Activated T-helper 1 cell treated with anti-CD3 and anti-CD28 coated beads, Interleukin-12 subunit alpha, Interleukin-12 subunit beta, Interleukin-2, Interleukin-4 antibody, amounts not matched to agents 30 ng/mL and 10 ng/mL and 1 ng/mL, durations not matched to agents 14 hours and 24 hours and 36 hours (primary cell): ENCODE measurements around the gene TNFAIP2. TPM values are rescaled to one million over a fixed set of nuclear protein-coding genes. Genes with fewer than 3 reads are reported as not detected.

Experiments
- DNase-seq: peaks from one replicate; pipeline ENCODE4 v3.0.0; 2021; ENCODE audit warnings: low spot score
- H3K27ac Mint-ChIP-seq: one replicate; pipeline ENCODE4 v1.8.0; 2021; ENCODE audit warnings: mild to moderate bottlenecking, mixed read lengths
- H3K27me3 Mint-ChIP-seq: one replicate; pipeline ENCODE4 v1.8.0; 2022; ENCODE audit warnings: mild to moderate bottlenecking, moderate library complexity, mixed read lengths; ENCODE audit not compliant: insufficient read depth
- H3K36me3 Mint-ChIP-seq: one replicate; pipeline ENCODE4 v1.8.0; 2021; ENCODE audit warnings: low read depth, mixed read lengths
- H3K4me1 Mint-ChIP-seq: one replicate; pipeline ENCODE4 v1.8.0; 2021; ENCODE audit warnings: low read depth, mixed read lengths
- H3K4me3 Mint-ChIP-seq: one replicate; pipeline ENCODE4 v1.8.0; 2021; ENCODE audit warnings: mild to moderate bottlenecking, moderate library complexity, mixed read lengths
- H3K9me3 Mint-ChIP-seq: one replicate; pipeline ENCODE4 v1.8.0; 2021; ENCODE audit warnings: mixed read lengths
- intact Hi-C: fragments of 100-400 bp; cut with micrococcal nuclease; formaldehyde crosslinking; loops from one replicate; pipeline ENCODE4 v1.15.1; 2024
- total RNA-seq: library from RNA; stranded (reverse); gene quantifications from 2 replicates; pipeline ENCODE4 v1.2.3, GENCODE V29; 2022

TNFAIP2 gene, protein sequence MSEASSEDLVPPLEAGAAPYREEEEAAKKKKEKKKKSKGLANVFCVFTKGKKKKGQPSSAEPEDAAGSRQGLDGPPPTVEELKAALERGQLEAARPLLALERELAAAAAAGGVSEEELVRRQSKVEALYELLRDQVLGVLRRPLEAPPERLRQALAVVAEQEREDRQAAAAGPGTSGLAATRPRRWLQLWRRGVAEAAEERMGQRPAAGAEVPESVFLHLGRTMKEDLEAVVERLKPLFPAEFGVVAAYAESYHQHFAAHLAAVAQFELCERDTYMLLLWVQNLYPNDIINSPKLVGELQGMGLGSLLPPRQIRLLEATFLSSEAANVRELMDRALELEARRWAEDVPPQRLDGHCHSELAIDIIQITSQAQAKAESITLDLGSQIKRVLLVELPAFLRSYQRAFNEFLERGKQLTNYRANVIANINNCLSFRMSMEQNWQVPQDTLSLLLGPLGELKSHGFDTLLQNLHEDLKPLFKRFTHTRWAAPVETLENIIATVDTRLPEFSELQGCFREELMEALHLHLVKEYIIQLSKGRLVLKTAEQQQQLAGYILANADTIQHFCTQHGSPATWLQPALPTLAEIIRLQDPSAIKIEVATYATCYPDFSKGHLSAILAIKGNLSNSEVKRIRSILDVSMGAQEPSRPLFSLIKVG
- total RNA-seq = 2.3 and 2.4 TPM in 2 replicates

DNA sequence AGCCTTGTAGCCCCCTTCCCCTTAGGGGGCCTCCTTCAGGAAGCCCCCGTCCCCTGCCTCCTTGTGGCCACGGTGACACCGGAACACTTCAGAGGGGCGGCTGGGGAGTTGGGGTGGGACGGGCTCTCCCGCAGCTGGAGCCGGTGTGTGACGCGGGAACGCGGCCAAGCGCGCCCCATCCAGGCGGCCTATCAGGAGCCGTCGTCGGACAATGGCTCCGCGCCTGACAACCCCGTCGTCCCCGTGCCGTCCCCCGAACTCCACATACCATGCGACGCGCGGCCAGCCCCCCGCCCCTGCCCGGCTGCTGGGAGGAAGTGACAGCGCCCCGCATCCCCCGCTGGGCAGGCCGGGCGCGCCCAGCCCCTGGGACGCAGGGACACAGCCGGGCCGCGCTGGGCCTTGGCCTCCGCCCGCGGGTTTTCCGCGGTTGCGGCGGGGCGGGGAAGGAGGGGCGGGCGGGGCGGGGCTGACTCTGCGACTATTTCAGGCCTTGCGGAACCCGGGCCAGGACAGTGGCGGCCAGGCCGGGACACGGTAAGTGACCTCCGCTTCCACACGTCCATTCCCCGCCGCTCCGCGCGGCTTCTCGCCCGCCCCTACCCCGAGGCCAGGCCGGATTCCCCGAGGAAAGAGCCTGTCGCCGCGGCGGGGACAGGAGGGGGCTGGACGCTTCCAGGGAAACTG, at the start of gene TNFAIP2:
TNFAIP2 (plus strand) TSS at position 515 of the 687 bp plus-strand sequence. CDS start 2,997 bp downstream, outside the sequence.
- Mint-ChIP-seq H3K4me1 (no peaks in the 10 kb centered on the region), H3K36me3 (no peaks in the 10 kb centered on the region), H3K27ac (no peak within 1 kb of the TSS), H3K27me3 (peaks cover 30% of the 10 kb centered on the region), H3K4me3 (no peak within 1 kb of the TSS), H3K9me3 (no peaks in the 10 kb centered on the region)
- intact Hi-C loops = no loop called here
- no peak for DNase-seq

DNA sequence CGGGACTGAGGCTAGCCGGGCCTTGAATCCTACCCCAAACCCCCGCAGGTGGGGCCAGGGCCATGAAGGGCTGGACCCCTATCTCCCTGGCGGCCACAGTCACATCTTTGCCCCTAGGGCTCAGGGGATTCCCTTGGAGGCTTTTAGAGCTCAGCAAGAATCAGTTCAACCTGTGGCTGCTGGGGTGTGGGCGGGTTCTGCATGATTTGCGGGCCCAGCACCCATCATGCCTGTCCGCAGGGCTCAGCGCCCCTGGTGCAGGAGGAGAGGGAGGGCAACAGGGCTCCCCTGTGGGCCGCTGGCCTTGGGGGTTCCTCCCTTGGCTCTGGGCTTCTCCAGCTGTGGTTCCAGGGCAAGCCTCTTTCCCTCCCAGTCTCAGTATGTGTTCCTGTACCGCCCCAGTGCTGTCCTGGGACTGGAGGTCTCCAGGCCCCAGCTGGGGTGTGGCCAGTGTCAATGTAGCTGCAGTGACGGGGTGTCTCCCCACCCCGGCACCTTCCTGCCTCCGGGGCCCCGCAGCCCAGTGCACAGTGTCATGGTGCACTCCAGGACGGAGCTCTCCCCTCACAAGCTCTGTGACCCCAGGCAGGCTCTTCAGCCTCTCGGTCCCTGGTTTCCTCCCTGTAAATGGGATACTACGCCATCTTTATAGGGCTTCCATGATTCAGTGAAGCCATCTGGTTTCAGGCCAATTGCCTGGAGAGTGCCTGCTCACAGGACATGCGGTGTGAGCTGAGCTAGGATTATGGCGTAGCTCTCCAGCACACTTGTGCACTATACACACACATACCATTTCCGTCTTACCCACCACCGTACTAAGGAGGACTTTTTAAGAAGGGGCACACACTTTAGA, 49.2 kb upstream of the TNFAIP2 start:
- no peak overlapping the region for H3K27ac Mint-ChIP-seq
- no peak for DNase-seq
- no peaks in the 10 kb centered on the region for H3K4me1 Mint-ChIP-seq
- no peaks in the 10 kb centered on the region for H3K9me3 Mint-ChIP-seq
- peaks cover 7% of the 10 kb centered on the region for H3K27me3 Mint-ChIP-seq
- no peaks in the 10 kb centered on the region for H3K36me3 Mint-ChIP-seq
- intact Hi-C loops = loop anchor here (10.0 kb wide), 1 partner anchor 549 kb away; no protein-coding TSS in a partner anchor
- no peak overlapping the region for H3K4me3 Mint-ChIP-seq

DNA sequence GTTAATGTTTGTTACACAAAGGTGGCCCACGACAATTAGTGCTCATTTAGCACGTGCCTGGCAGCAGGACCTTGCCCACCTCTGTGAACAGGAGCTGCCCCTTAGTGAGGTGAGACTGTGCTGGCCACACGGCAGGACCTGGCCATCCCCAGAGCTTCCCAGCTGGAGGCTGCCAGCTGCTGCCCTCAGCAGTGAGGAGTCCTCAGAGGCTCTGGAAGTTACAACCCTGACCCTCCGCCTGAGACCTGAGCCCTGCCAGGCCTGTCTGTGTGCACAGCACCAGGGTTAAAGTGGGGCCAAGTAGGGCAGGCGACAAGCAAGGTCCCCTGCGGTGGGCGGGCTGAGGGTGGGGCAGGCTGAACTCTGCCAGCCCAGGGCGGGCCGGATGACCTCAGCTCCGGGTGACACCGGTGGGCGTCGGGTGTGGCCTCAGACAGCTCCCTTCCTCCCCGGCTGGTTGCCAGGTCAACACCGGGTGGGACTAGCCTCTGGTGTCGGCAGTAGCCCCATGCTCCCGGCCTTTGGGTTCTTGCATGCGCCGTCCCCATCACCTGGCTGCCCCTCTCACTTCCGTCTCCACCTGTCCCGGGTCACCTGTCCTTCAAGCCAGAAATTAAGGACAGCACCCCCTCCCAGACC, 48.4 kb upstream of the TNFAIP2 start:
- intact Hi-C loops = loop anchor here (1.0 to 10.0 kb wide), 5 partner anchors 16 to 550 kb away; partner anchors contain the start of genes BAG5, COA8 and RCOR1
- Mint-ChIP-seq H3K4me3 (no peak overlapping the region), H3K9me3 (no peaks in the 10 kb centered on the region), H3K4me1 (no peaks in the 10 kb centered on the region), H3K27ac (no peak overlapping the region), H3K36me3 (no peaks in the 10 kb centered on the region), H3K27me3 (peaks cover 7% of the 10 kb centered on the region)
- no peak for DNase-seq

DNA sequence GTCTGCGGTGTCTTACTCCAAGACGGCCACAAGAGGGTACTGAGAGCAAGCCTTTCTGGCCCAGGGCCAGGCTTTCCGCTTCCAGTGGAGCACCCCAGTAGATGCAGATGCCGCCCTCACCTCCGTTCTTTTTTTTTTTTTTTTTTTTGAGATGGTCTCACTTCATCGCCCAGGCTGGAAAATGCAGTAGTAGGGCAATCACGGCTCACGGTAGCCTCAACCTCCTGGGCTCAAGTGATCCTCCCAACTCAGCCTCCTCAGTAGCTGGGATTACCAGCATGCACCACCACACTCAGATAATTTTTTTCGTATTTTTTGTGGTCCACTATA, 44.9 kb upstream of the TNFAIP2 start:
- Mint-ChIP-seq H3K9me3 (no peaks in the 10 kb centered on the region), H3K27me3 (peaks cover 7% of the 10 kb centered on the region), H3K27ac (no peak overlapping the region), H3K4me1 (no peaks in the 10 kb centered on the region), H3K36me3 (no peaks in the 10 kb centered on the region), H3K4me3 (no peak overlapping the region)
- intact Hi-C loops = loop anchor here (1.0 to 10.0 kb wide), 3 partner anchors 214 to 554 kb away; partner anchors contain the start of genes BAG5 and COA8
- peak; percentile 54 for DNase-seq

DNA sequence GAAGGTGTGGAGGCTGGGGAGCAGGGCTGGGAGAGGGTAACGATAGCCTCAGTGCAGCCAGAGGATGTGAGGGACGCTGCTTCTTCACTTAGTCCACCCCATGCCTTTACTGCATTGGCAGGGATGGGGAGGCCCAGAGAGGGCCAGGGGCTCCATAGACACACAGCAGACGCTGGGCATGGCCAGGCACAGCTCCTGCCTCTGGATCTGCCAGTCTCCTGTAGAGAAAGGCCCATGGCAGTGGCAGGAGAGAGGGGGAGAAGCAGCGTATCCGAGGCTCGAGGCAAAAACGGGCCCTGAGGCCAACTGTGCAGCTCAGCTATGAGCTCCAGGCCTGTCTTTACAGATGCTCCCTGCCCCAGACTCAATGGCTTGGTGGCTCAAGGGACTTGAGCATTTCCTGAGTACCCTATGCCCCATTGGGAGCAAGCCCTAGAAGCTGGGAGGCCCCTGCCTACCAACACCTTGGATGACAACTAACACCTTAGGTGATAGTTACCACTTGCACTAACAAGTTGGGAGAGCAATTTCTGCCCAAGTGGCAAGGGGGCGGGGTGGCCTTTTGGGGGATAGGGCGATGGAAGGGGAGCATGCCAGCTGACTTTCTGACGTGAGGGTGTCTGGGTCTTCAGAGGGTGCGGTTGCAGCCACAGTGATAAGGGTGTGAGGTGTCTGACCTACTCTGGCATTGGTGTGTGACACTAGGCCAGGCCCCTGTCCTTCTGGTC, 44.2 kb upstream of the TNFAIP2 start:
- H3K27ac Mint-ChIP-seq = no peak overlapping the region
- intact Hi-C loops = loop anchor here (1.0 to 10.0 kb wide), 3 partner anchors 213 to 554 kb away; partner anchors contain the start of genes BAG5 and COA8
- no peak for DNase-seq
- no peaks in the 10 kb centered on the region for H3K9me3 Mint-ChIP-seq
- no peaks in the 10 kb centered on the region for H3K36me3 Mint-ChIP-seq
- no peak overlapping the region for H3K4me3 Mint-ChIP-seq
- peaks cover 7% of the 10 kb centered on the region for H3K27me3 Mint-ChIP-seq
- H3K4me1 Mint-ChIP-seq = no peaks in the 10 kb centered on the region

DNA sequence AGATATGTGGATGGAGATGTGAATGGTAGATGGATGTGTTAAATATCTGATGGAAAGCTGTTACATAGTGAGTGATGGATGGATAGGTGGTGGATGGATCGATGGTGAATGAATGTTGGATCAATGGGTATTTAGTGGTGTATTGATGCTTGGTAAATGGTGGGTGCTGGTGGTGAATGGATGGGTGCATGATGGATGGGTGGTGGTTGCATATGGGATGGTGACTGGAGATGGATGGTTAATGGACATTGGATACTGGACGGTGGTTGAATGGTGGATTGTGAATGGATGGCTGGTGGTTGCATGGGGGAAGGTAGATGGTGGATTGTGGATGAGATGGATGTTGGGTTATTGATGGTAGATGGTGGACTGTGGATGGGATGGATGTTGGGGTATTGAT, 41.3 kb upstream of the TNFAIP2 start:
- DNase-seq = no peak
- H3K27me3 Mint-ChIP-seq = no peaks in the 10 kb centered on the region

DNA sequence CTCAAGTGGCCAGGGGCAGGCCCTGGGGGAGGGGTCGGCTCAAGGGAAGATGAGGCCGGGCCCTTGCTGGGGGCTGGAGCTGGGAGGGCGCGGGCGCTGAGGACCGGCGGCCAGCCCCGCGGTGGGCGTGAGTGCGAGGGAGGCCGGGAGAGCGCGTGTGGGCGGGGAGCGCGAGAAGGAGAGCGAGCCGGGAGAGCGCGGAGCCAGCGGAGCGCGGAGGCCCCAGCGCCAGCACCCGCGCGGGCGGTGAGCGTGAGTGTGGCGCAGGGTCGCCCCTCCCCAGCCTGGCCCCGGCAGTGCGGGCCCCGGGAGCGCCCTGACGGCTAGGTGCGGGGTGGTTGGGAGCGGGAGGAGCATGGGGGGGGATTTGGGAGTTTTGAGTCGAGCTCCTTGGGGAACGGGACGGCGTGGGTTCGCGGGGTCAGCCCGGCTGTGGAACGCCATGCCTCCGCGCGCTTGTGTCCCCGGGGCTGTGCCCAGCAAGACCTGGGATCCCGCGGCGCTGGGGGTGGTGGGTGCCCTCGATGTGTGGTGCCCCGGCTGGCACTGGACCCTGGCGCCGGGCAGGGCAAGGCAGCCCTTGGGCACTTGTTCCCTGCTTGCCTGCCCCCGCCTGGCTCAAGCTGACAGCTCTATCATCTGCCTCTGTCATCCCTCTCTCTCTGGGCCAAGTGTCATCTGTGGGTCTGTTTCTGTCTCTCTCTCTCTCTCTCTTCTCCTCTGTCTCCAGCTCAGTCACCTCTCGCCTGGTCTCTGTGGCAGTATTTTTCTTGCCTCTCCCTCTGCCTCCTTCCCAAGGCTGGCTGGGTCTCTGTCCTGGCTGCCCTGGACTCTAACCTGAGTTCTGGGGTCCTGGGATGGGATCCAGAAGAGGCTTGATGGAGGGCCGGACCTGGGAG, 39.0 kb upstream of the TNFAIP2 start, which contains the start of gene LBHD2:
LBHD2 (plus strand) TSS at position 190 of the 899 bp plus-strand sequence. CDS start 1,803 bp downstream, outside the sequence.
- DNase-seq = no peak
- H3K27ac Mint-ChIP-seq = no peak within 1 kb of the TSS
- no peaks in the 10 kb centered on the region for H3K9me3 Mint-ChIP-seq
- no peaks in the 10 kb centered on the region for H3K36me3 Mint-ChIP-seq
- no peaks in the 10 kb centered on the region for H3K4me1 Mint-ChIP-seq
- H3K27me3 Mint-ChIP-seq = no peaks in the 10 kb centered on the region
- intact Hi-C loops = no loop called here
- H3K4me3 Mint-ChIP-seq = no peak within 1 kb of the TSS

More for the DNA sequence above, 41.3 kb upstream of the TNFAIP2 start:
- H3K4me3 Mint-ChIP-seq = no peak overlapping the region
- H3K4me1 Mint-ChIP-seq = no peaks in the 10 kb centered on the region
- no peak overlapping the region for H3K27ac Mint-ChIP-seq
- H3K9me3 Mint-ChIP-seq = no peaks in the 10 kb centered on the region
- intact Hi-C loops = no loop called here
- no peaks in the 10 kb centered on the region for H3K36me3 Mint-ChIP-seq

DNA sequence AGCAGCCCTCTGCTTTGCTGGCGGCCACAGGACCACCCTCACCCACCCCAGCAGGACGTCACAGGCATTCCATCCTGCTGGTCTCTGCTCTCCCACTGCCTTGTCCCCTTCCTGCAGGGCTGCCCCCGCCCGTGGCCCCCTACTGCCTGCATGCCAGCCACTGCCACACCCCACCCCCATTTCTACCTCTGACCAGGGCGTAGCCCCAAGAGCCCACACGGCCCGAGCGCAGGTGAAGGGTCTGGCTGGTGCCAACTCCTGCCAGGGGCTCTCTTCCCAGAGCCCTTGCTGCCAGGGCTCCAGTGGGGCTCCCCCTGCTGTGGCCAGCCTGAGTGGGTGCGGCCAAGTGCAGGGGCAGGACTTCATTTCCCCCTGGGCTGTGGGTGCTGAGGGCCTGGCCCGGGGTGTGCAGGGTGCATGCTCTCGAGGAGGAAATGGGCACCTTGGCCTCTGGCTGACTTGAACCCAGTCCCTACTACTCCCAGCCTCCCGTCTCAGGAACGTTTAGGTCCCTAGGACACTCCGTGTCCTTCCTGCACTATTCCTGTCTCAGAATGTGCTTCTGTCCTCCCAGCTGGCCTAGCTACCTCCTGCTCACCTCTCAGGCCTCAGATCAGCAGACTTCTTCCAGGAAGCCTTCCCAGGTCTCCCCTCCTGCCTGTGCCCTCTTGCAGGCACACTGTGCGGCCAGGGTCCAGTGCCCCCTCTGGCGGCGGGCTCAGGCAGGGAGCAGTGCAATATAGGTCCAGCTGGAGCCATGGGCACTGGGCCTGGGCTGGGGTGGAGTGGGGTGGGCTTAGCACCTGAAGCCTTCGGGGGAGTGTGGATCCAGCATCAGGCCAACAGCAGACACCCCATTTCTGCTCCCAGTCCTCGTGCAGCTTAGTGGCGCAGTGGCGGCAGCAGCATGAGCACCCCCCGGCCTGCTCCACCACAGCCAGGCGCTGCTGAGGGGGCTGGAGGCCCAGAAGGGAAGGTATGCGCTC, 37.9 kb upstream of the TNFAIP2 start:
- Mint-ChIP-seq H3K9me3 (no peaks in the 10 kb centered on the region), H3K4me1 (no peaks in the 10 kb centered on the region), H3K27me3 (no peaks in the 10 kb centered on the region), H3K4me3 (no peak overlapping the region), H3K36me3 (no peaks in the 10 kb centered on the region), H3K27ac (no peak overlapping the region)
- no peak for DNase-seq
- intact Hi-C loops = no loop called here

DNA sequence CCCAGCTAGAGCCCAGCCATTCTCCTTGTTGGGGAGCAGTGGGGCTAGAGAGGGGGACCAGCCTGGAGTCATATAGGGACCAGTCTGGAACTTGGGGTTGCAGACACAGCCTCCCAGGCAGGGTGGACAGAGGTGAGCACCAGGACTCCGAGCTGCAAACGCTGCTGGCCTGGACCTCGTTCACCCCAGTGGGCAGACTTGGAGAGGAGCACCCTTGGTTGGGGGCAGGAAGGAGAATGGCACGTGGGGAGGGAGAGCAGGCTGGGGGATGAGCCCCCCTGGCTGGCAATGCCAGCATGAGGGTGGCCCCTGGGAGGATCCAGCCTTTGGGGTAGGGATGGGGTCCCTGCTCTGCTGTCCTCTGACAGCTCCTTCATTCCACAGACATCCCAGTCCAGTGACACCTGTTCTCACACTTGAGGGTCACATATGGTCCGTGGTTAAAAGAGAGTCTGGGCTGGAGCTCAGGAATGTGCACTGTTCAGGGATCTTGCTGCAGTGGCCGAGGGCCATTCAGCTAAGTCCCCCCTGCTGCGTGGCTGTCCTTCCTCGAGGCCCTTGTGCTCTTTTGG, 36.4 kb upstream of the TNFAIP2 start:
- no peak for DNase-seq
- intact Hi-C loops = no loop called here
- H3K4me1 Mint-ChIP-seq = no peaks in the 10 kb centered on the region
- H3K4me3 Mint-ChIP-seq = no peak overlapping the region
- no peak overlapping the region for H3K27ac Mint-ChIP-seq
- H3K36me3 Mint-ChIP-seq = no peaks in the 10 kb centered on the region
- H3K9me3 Mint-ChIP-seq = no peaks in the 10 kb centered on the region
- H3K27me3 Mint-ChIP-seq = no peaks in the 10 kb centered on the region

DNA sequence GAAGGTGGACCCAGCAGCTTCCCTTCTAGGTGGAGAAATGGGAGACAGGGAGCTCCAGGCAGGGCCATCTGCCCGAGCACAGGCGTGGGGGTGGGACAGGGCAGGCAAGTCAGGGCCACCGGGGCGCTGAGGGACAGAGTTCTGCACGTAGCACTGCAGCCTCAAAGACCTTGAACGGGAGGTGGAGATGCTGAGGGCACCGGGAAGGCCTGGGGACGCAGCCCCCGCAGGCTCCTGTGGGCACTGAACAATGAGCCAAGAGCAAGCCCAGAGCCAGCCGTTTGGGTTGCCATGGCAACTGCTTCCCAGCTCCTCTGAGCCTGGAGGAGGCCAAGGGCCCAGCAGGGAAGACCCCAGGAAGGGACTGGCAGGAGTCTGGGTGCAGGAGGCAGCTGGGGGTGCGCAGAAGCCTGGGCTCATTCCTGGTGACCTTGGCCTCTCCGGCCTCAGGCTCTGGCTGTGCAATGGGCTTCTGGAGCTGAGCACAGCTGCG, 35.9 kb upstream of the TNFAIP2 start:
- no peaks in the 10 kb centered on the region for H3K4me1 Mint-ChIP-seq
- DNase-seq = no peak
- no peaks in the 10 kb centered on the region for H3K27me3 Mint-ChIP-seq
- H3K9me3 Mint-ChIP-seq = no peaks in the 10 kb centered on the region
- H3K27ac Mint-ChIP-seq = no peak overlapping the region
- H3K36me3 Mint-ChIP-seq = no peaks in the 10 kb centered on the region
- intact Hi-C loops = no loop called here
- no peak overlapping the region for H3K4me3 Mint-ChIP-seq
